Choroid plexus epithelial cell (primary cell): ENCODE measurements around the gene STXBP4.

Experiments
- DNase-seq: peaks from one replicate; pipeline ENCODE4 v3.0.0-alpha.2; 2010; ENCODE audit warnings: low read depth
- H3K4me3 ChIP-seq: 2 replicates; pipeline ENCODE4 v1.5.1; 2011; ENCODE audit warnings: low read depth, mild to moderate bottlenecking, control low read depth, low read length, moderate library complexity
- CTCF ChIP-seq: conservative IDR thresholded peaks from 2 replicates; pipeline ENCODE4 v1.5.1; 2011; ENCODE audit warnings: low read depth, mild to moderate bottlenecking, control low read depth, inconsistent platforms, low read length, moderate library complexity

STXBP4 gene

GRCh38 chr17:55023626-55024025, 55.1 kb downstream of the STXBP4 start:
- peak; percentile 30 for DNase-seq
- H3K4me3 ChIP-seq = no peak overlapping the region
- TF ChIP-seq CTCF = no peak

DNA sequence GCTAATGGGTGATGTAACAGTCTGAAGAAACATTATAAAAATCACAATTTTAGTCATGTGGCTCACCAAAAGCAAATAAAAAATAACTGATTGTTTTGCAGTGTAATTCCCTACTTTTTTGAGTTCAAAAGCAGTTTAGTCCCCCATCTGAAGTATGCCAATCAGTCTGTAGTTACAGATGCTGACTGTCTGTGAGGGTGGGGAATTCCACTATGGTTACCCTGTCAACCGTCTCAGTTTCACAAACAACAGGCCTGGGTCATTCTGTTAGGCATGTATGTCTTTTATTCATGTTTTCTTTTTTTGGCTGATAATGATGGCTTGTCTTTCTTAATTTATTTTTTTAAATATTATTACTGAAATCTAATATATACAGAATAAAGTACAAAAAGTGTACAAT, 69.3 kb downstream of the STXBP4 start:
- no peak overlapping the region for H3K4me3 ChIP-seq
- no peak for DNase-seq
- no peak for TF ChIP-seq CTCF

DNA sequence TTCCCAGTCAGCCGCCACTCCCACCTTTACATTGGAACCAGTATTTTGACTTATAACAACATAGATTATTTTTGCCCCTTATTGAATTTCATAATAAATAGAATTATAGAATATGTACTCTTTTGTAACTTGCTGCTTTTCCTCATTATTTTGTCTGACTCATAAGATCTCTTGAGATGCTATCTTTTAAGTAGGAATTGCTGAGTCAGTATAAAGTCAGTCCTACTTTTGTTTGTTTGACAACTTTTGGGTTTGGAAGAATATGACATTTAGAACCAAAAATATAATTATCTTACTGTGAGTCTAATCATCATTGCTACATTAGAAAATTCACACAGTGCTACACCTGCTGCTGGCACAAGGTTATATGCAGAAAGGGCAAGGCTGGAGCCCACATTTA, 69.7 kb downstream of the STXBP4 start:
- no peak for DNase-seq
- no peak for TF ChIP-seq CTCF
- H3K4me3 ChIP-seq = no peak overlapping the region

- H3K4me3 ChIP-seq = no peak overlapping the region
- DNase-seq = no peak
- TF ChIP-seq CTCF = no peak
Measured at GRCh38 chr17:55040611-55041010, 72.0 kb downstream of the STXBP4 start.

GRCh38 chr17:55053855-55054254, 85.3 kb downstream of the STXBP4 start:
- no peak overlapping the region for H3K4me3 ChIP-seq
- peak; percentile 54 for TF ChIP-seq CTCF
- peak; percentile 38 for DNase-seq

GRCh38 chr17:55054429-55054828, 85.9 kb downstream of the STXBP4 start:
- DNase-seq = no peak
- TF ChIP-seq CTCF = no peak
- no peak overlapping the region for H3K4me3 ChIP-seq

GRCh38 chr17:55056526-55056925, 88.0 kb downstream of the STXBP4 start:
- DNase-seq = no peak
- H3K4me3 ChIP-seq = no peak overlapping the region
- TF ChIP-seq CTCF = no peak
